BJ (cell line): Measurements from ENCODE around the gene PNRC1. TPM values are rescaled to one million over a fixed set of nuclear protein-coding genes. Genes with fewer than 3 reads are reported as not detected.

Source experiments
- CTCF ChIA-PET: fragments of 350-600 bp; formaldehyde crosslinking; extraction: SDS; loops from one replicate; lab custom pipeline; 2021; ENCODE audit warnings: antibody characterized with exemption, inconsistent platforms; lab: Yijun Ruan, JAX
- POLR2A ChIA-PET: fragments of 300-600 bp; sonication (Branson Sonifier 250); formaldehyde crosslinking; extraction: SDS; loops from one replicate; lab custom pipeline; 2021; ENCODE audit warnings: antibody characterized with exemption; lab: Charles Lee
- DNase-seq: peaks from one replicate; pipeline ENCODE4 v3.0.0-alpha.2; 2011; ENCODE audit warnings: low read depth
- H3K27me3 ChIP-seq: 2 replicates; pipeline ENCODE4 v1.6.0; 2011; ENCODE audit warnings: low read length; ENCODE audit not compliant: control insufficient read depth, insufficient read depth
- H3K36me3 ChIP-seq: 2 replicates; pipeline ENCODE4 v1.5.1; 2011; ENCODE audit warnings: low read length; ENCODE audit not compliant: control insufficient read depth, insufficient read depth
- H3K4me3 ChIP-seq: 2 replicates; pipeline ENCODE4 v1.5.1; 2011; ENCODE audit warnings: low read depth, mild to moderate bottlenecking, control low read depth, low read length
- CTCF ChIP-seq: IDR thresholded peaks from 2 replicates; pipeline ENCODE4 v1.5.1; 2011; ENCODE audit warnings: low read depth, mild to moderate bottlenecking, control low read depth, inconsistent platforms, low read length, moderate library complexity; ENCODE audit not compliant: insufficient read depth
- polyA plus RNA-seq: library from polyadenylated mRNA; depleted of rRNA; stranded (reverse); fragments of >200 nt; gene quantifications from 2 replicates; pipeline ENCODE4 v1.2.3, GENCODE V29; 2011

PNRC1 gene
- polyA plus RNA-seq, 1 experiment: 5.6 TPM

GRCh38 chr6:89100114-89100513 is 19.6 kb downstream of the PNRC1 start:
- ChIA-PET POLR2A (no interaction called here), CTCF (no interaction called here)
- Histone ChIP-seq H3K27me3 (no peaks in the 10 kb centered on the region), H3K36me3 (no peaks in the 10 kb centered on the region), H3K4me3 (no peak overlapping the region)
- TF ChIP-seq CTCF: no peak
- DNase-seq: no peak

GRCh38 chr6:89110284-89110683 is 29.7 kb downstream of the PNRC1 start:
- Histone ChIP-seq H3K4me3 (no peak overlapping the region), H3K27me3 (no peaks in the 10 kb centered on the region), H3K36me3 (no peaks in the 10 kb centered on the region)
- DNase-seq: no peak
- POLR2A ChIA-PET: no interaction called here
- no peak for TF ChIP-seq CTCF
- CTCF ChIA-PET: no interaction called here

- Histone ChIP-seq H3K36me3 (no peaks in the 10 kb centered on the region), H3K4me3 (no peak overlapping the region), H3K27me3 (peaks cover 2% of the 10 kb centered on the region)
- no peak for DNase-seq
- POLR2A ChIA-PET: no interaction called here
- CTCF ChIA-PET: interaction anchor here (1.2 kb wide), 1 partner anchor 13 kb away, joined by 3 read pairs; no protein-coding TSS in a partner anchor
- TF ChIP-seq CTCF: no peak
Observed at GRCh38 chr6:89111933-89112332, 31.4 kb downstream of the PNRC1 start.

GRCh38 chr6:89116702-89117101 is 36.2 kb downstream of the PNRC1 start:
- ChIA-PET CTCF (interaction anchor here (1.1 to 1.7 kb wide), 2 partner anchors 10 to 127 kb away, joined by 3 to 5 read pairs; no protein-coding TSS in a partner anchor), POLR2A (no interaction called here)
- Histone ChIP-seq H3K27me3 (peaks cover 8% of the 10 kb centered on the region), H3K36me3 (no peaks in the 10 kb centered on the region), H3K4me3 (no peak overlapping the region)
- TF ChIP-seq CTCF: no peak
- DNase-seq: no peak

- Histone ChIP-seq H3K4me3 (peak within 1 kb of the TSS; percentile 44), H3K36me3 (no peaks in the 10 kb centered on the region), H3K27me3 (peaks cover 8% of the 10 kb centered on the region)
- CTCF ChIA-PET: interaction anchor here (0.6 to 1.7 kb wide), 5 partner anchors 11 to 1515 kb away, joined by 3 to 7 read pairs (median 4); no protein-coding TSS in a partner anchor
- no peak for DNase-seq
- no peak for TF ChIP-seq CTCF
- POLR2A ChIA-PET: no interaction called here
Observed at GRCh38 chr6:89117211-89118108, 36.9 kb downstream of the PNRC1 start, which contains the start of gene SRSF12. Gene SRSF12, minus strand, starts transcription at chr6:89118071. Its CDS starts 184 bp downstream, at chr6:89117887.
